Keratinocyte (primary cell): Measurements from ENCODE around the gene BCAS4.

Experiments used
- CTCF ChIP-seq, 3 experiments: IDR thresholded peaks in 1 of 3; conservative IDR thresholded peaks in 1 of 3; optimal IDR thresholded peaks in 1 of 3; 2 replicates in 2 of 3; 3 replicates in 1 of 3; pipeline versions ENCODE3 to v1.5.1; 2011; ENCODE audit warnings: low read length in 3 of 3, mild to moderate bottlenecking in 3 of 3, moderate library complexity in 2 of 3, control low read depth in 1 of 3, inconsistent platforms in 1 of 3; ENCODE audit not compliant: insufficient read depth in 2 of 3; ENCODE audit errors: extremely low read depth in 1 of 3
- EZH2 ChIP-seq: IDR thresholded peaks from one replicate; pipeline ENCODE4 v1.6.1; 2012; ENCODE audit warnings: inconsistent platforms, mild to moderate bottlenecking, low read length, moderate library complexity

- TF ChIP-seq CTCF (optimal IDR thresholded peaks at IDR 0.05 in 1 of 3, IDR thresholded peaks at IDR 0.05 in 1 of 3, conservative IDR thresholded peaks at IDR 0.05 in 1 of 3; ENCODE audit: extremely low read depth in 1 of 3, insufficient read depth in 2 of 3, low read length in 3 of 3) = no peak
- TF ChIP-seq EZH2 = no peak
Measured at GRCh38 chr20:50810842-50811241, 16.0 kb downstream of the BCAS4 start.
